DOHH2 (cell line): ENCODE data around the gene BCAP29.

Source experiments
- EZH2phosphoT487 ChIP-seq: fragments of 200-600 bp; sonication (generic); IDR thresholded peaks from 2 replicates; pipeline ENCODE4 v1.6.1; 2017; ENCODE audit warnings: borderline replicate concordance, mild to moderate bottlenecking, antibody characterized with exemption, low read length, moderate library complexity, mixed read lengths
- TF ChIP-seq, protein P1 (sequence below): fragments of 200-600 bp; sonication (generic); IDR thresholded peaks from one replicate; pipeline ENCODE4 v1.5.1; 2014; ENCODE audit warnings: antibody characterized with exemption, mild to moderate bottlenecking, low read depth, low read length; ENCODE audit not compliant: poor library complexity, severe bottlenecking

DNA sequence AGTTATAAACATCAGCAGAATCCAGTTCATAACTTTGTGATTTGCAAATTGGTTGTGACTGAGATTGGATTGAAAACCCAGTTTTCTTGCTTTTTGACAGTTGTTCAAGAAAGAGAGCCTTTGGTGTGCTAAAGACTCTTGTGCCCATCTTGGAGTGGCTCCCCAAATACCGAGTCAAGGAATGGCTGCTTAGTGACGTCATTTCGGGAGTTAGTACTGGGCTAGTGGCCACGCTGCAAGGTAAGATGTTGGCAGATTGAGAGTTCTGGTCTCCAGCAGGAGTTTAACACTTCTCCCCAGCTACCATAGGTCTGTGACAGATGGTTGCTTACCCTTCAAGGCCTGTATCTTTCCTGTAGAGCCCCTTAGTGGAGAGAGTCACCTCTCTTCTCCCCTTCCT lies 83.2 kb downstream of the BCAP29 start:
- TF ChIP-seq, protein P1, sequence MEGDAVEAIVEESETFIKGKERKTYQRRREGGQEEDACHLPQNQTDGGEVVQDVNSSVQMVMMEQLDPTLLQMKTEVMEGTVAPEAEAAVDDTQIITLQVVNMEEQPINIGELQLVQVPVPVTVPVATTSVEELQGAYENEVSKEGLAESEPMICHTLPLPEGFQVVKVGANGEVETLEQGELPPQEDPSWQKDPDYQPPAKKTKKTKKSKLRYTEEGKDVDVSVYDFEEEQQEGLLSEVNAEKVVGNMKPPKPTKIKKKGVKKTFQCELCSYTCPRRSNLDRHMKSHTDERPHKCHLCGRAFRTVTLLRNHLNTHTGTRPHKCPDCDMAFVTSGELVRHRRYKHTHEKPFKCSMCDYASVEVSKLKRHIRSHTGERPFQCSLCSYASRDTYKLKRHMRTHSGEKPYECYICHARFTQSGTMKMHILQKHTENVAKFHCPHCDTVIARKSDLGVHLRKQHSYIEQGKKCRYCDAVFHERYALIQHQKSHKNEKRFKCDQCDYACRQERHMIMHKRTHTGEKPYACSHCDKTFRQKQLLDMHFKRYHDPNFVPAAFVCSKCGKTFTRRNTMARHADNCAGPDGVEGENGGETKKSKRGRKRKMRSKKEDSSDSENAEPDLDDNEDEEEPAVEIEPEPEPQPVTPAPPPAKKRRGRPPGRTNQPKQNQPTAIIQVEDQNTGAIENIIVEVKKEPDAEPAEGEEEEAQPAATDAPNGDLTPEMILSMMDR: no peak
- TF ChIP-seq EZH2phosphoT487: no peak
